HepG2 (cell line): ENCODE data around the gene WDR13. TPM values are rescaled to one million over a fixed set of nuclear protein-coding genes. Genes with fewer than 3 reads are reported as not detected.

ENCODE experiments used
- AKAP8 ChIP-seq: sonication (generic); formaldehyde crosslinking; IDR thresholded peaks from 2 replicates; pipeline ENCODE4 v1.5.1; 2020; ENCODE audit warnings: mild to moderate bottlenecking, missing genetic modification reagents
- ARID5B ChIP-seq: IDR thresholded peaks from 2 replicates; pipeline ENCODE4 v1.4.0; 2020; ENCODE audit warnings: mild to moderate bottlenecking, missing genetic modification reagents
- CREB3 ChIP-seq: sonication (generic); formaldehyde crosslinking; IDR thresholded peaks from 2 replicates; pipeline ENCODE4 v1.5.0; 2020; ENCODE audit warnings: missing genetic modification reagents
- IKZF4 ChIP-seq: sonication (generic); formaldehyde crosslinking; IDR thresholded peaks from 2 replicates; pipeline ENCODE4 v1.5.1; 2020; ENCODE audit warnings: borderline replicate concordance, mild to moderate bottlenecking, low read depth, missing genetic modification reagents; ENCODE audit errors: not compliant biosample characterization
- NFKBIZ ChIP-seq: IDR thresholded peaks from 2 replicates; pipeline ENCODE4 v1.6.1; 2018; ENCODE audit warnings: missing genetic modification reagents, missing compliant biosample characterization
- PCBP2 ChIP-seq: fragments of 200-400 bp; formaldehyde crosslinking; optimal IDR thresholded peaks from 2 replicates; pipeline ENCODE3; 2018; ENCODE audit warnings: low read length, low read depth; ENCODE audit not compliant: poor library complexity, severe bottlenecking
- PHF21A ChIP-seq: sonication (generic); formaldehyde crosslinking; IDR thresholded peaks from 2 replicates; pipeline ENCODE4 v1.5.0; 2020; ENCODE audit warnings: mild to moderate bottlenecking, missing genetic modification reagents
- SNRNP70 ChIP-seq: fragments of 200-400 bp; formaldehyde crosslinking; IDR thresholded peaks from 2 replicates; pipeline ENCODE4 v1.6.1; 2017; ENCODE audit warnings: mild to moderate bottlenecking, low read depth, low read length, moderate library complexity
- SYNCRIP ChIP-seq: fragments of 200-400 bp; formaldehyde crosslinking; IDR thresholded peaks from 2 replicates; pipeline ENCODE4 v1.6.1; 2018; ENCODE audit warnings: mild to moderate bottlenecking, low read depth, low read length; ENCODE audit not compliant: insufficient read depth
- TBP ChIP-seq: sonication (generic); formaldehyde crosslinking; IDR thresholded peaks from 2 replicates; pipeline ENCODE4 v1.5.0; 2020; ENCODE audit warnings: missing genetic modification reagents
- ZNF256 ChIP-seq: sonication (generic); formaldehyde crosslinking; conservative IDR thresholded peaks from 2 replicates; pipeline ENCODE4 v1.4.0; 2020; ENCODE audit warnings: missing genetic modification reagents
- ZNF557 ChIP-seq: sonication (generic); formaldehyde crosslinking; IDR thresholded peaks from 2 replicates; pipeline ENCODE4 v1.4.0; 2020; ENCODE audit warnings: missing genetic modification reagents
- ZNF646 ChIP-seq: sonication (generic); formaldehyde crosslinking; IDR thresholded peaks from 2 replicates; pipeline ENCODE4 v1.9.0; 2021; ENCODE audit warnings: mild to moderate bottlenecking, missing genetic modification reagents
- ZNF770 ChIP-seq: sonication (generic); formaldehyde crosslinking; IDR thresholded peaks from 2 replicates; pipeline ENCODE4 v1.5.0; 2020; ENCODE audit warnings: mild to moderate bottlenecking, missing genetic modification reagents
- polyA plus RNA-seq, 8 experiments: library from polyadenylated mRNA; depleted of rRNA in 3 of 8; stranded (reverse) in 7 of 8; unstranded in 1 of 8; fragments of >200 nt; fragmentation: Illumina TruSeq in 4 of 8; extraction: Trizol in 4 of 8; gene quantifications; 2 replicates each; pipeline versions ENCODE4 v1.2.1 to v1.2.3, GENCODE V29; 2011 to 2016; ENCODE audit warnings: low read depth in 4 of 8, missing spikeins in 1 of 8, mixed read lengths in 1 of 8; ENCODE audit not compliant: insufficient read depth in 1 of 8
- total RNA-seq, 5 experiments: library from RNA; depleted of rRNA; stranded (reverse); fragments of >200 nt; fragmentation: Illumina TruSeq; extraction: Trizol; gene quantifications; 2 replicates each; pipeline ENCODE4 v1.2.3, GENCODE V29; 2016; ENCODE audit warnings: low read depth in 1 of 5

The WDR13 gene
- total and polyA plus RNA-seq, 2 of the 13 experiments (the other 11 are each of a cell fraction or from before 2014, with no cell fraction given), result 28.7 to 37.1 TPM

- TF ChIP-seq ZNF770 (CRISPR knock-in tag) (no peak), AKAP8 (CRISPR knock-in tag) (no peak), ZNF256 (no peak), IKZF4 (CRISPR knock-in tag) (peak; percentile 32), SYNCRIP (no peak), TBP (CRISPR knock-in tag) (no peak), PHF21A (CRISPR knock-in tag) (0 out of 2 replicates have a peak, but pooled peaks have one; percentile 33), ZNF557 (0 out of 2 replicates have a peak, but pooled peaks have one; percentile 36), SNRNP70 (no peak), ARID5B (CRISPR knock-in tag) (0 out of 2 replicates have a peak, but pooled peaks have one; percentile 2), NFKBIZ (CRISPR knock-in tag) (0 out of 2 replicates have a peak, but pooled peaks have one; percentile 39), ZNF646 (CRISPR knock-in tag) (no peak), CREB3 (peak; percentile 53; the same call in 1 of the 2 replicates), PCBP2 (no peak)
These were observed 22.7 kb upstream of the WDR13 start, which contains the start of gene RBM3 (continued) for GRCh38 chrX:48574270-48575266.
